AG09309 (cell line): ENCODE results near the gene HERC4.

Experiments used
- DNase-seq: peaks from one replicate; pipeline ENCODE4 v3.0.0-alpha.2; 2010; ENCODE audit warnings: low read depth
- H3K4me3 ChIP-seq: 2 replicates; pipeline ENCODE4 v1.5.1; 2011; ENCODE audit warnings: mild to moderate bottlenecking, low read depth, low read length, moderate library complexity; ENCODE audit not compliant: control insufficient read depth
- TF ChIP-seq, protein P1 (sequence below): IDR thresholded peaks from 2 replicates; pipeline ENCODE4 v1.5.1; 2011; ENCODE audit warnings: mild to moderate bottlenecking, low read depth, low read length, inconsistent platforms; ENCODE audit not compliant: insufficient read depth, control insufficient read depth; ENCODE audit errors: missing control alignments

Gene HERC4

GRCh38 chr10:68092512-68092911 is 17.4 kb upstream of the HERC4 start:
- H3K4me3 ChIP-seq: no peak overlapping the region
- TF ChIP-seq, protein P1, sequence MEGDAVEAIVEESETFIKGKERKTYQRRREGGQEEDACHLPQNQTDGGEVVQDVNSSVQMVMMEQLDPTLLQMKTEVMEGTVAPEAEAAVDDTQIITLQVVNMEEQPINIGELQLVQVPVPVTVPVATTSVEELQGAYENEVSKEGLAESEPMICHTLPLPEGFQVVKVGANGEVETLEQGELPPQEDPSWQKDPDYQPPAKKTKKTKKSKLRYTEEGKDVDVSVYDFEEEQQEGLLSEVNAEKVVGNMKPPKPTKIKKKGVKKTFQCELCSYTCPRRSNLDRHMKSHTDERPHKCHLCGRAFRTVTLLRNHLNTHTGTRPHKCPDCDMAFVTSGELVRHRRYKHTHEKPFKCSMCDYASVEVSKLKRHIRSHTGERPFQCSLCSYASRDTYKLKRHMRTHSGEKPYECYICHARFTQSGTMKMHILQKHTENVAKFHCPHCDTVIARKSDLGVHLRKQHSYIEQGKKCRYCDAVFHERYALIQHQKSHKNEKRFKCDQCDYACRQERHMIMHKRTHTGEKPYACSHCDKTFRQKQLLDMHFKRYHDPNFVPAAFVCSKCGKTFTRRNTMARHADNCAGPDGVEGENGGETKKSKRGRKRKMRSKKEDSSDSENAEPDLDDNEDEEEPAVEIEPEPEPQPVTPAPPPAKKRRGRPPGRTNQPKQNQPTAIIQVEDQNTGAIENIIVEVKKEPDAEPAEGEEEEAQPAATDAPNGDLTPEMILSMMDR: no peak
- DNase-seq: no peak

DNA sequence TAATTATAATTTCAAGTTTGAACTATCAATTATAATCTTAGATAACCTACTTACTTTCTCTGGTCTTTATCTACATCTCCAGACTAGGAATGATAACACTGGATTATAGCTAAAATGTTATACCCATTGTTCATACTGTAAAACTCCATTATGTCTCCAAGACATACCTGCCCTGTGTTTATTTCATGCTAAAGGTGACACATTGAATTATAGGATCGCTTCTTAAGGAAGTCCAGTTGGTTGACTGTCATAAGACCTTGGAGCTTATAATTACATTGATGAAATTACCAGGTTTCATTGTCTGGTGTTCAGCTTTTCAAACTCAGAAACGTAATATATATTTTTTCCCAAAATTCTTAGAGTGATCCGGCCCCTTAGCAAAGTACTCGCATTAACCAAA is 15.5 kb upstream of the HERC4 start:
- H3K4me3 ChIP-seq: no peak overlapping the region
- DNase-seq: no peak
- TF ChIP-seq, protein P1: no peak

- TF ChIP-seq, protein P1: no peak
- H3K4me3 ChIP-seq: no peak overlapping the region
- no peak for DNase-seq
Measured at GRCh38 chr10:68088740-68089139, 13.7 kb upstream of the HERC4 start.

DNA sequence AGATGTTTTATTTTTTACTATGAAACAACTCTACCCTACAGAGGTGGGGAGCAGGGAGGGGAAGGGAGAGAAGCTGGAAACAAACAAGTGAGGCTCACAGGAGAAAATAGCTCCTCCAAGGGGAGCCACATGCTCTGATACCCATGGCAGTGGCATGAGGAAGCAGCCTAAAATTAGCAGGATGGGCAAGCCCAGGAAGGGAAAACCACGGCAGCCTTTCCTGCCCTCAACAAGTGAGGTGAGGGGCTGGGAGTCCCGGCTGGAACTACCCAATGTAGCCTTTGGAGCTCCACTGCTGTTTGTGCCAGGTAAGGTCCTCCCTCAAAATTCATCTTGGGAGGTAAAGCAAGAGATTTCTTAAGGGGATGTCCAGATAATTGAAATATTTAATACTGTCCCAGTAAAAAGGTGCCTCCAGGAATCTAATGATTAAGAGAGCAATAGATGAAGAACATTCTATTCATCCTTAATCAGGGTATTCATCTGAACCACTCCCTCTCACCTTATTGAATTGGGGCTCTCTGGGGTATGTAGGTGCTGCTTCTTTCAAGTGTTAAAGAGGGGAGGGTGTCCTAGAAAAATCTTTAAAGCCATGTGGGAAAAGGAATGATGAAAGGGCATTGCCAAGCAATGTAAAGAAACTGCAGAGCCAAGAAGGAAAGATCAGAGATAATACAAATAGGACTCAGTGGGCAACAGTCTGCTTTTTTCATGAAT is 12.8 kb upstream of the HERC4 start:
- no peak for DNase-seq
- no peak overlapping the region for H3K4me3 ChIP-seq
- TF ChIP-seq, protein P1: no peak

DNA sequence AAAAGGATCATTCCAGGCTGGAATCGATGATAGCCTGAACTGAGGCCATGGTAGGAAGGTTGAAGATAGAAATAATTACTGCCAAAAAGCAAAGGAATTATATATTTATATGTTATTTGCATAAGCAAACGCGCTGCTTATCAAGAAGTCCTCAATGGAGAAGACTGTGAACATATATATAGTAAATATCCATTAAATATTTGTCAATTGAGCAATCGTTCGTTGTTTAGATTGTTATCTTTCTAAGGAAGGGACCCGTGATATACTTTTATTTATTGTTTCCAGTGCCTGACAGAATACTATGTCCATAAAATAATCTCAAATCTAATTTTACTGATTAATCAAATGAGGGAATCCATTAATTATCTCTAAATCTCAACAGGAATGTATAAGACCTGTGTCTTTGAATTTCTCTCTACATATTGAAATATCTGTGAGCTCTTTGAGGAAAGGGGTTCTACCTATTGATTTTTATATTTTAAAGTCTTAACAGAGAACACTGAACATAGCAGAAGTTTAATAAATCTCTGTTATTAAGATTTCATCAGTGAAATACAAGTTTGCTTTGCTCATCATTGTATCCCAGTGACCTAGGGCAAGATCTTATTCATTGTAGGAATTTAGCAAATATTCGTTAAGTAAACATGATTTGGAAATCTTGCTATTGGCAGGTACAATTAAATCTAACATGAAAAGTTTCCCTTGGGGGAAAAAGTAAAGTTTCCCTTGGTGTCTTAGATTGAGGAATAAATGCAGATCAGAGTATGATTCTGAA is 12.0 kb upstream of the HERC4 start:
- TF ChIP-seq, protein P1: no peak
- H3K4me3 ChIP-seq: no peak overlapping the region
- DNase-seq: no peak

DNA sequence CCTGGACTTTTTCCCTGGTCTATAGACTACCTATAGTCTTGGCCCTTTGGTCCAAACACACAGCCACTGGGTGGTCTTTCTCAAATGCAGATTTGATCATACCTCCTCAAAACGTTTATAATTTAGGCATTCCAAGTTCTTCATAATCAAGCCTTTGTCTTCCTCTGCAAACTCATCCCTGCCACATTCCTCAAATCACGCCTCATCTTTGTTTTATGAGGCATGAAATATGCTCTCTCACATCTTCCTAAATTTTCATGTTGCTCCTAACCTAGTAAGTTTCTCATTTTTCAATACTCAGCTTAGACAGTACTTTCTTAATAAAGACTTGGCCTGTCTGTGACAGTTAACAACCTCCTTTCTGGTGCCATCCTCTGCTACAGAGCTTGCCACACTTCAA is 10.9 kb upstream of the HERC4 start:
- no peak for DNase-seq
- TF ChIP-seq, protein P1: no peak

DNA sequence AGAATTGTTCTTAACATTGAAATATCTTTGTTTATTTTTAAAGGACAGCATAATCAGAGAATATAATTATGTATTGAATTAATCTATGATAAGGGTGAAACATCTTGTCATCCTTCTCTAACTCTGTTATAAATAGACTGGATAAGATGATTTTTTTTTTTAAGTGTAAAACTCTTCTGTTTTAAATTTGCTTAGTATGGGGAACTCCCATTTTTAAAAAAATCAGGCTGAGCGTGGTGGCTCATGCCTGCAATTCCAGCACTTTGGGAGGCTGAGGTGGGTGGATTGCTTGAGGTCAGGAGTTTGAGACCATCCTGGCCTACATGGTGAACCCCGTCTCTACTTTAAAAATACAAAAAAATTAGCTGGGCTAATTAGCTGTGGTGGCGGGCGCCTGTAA is 9.4 kb upstream of the HERC4 start:
- no peak for DNase-seq
- H3K4me3 ChIP-seq: no peak overlapping the region
- TF ChIP-seq, protein P1: no peak

More for the DNA sequence above, 10.9 kb upstream of the HERC4 start:
- no peak overlapping the region for H3K4me3 ChIP-seq
